HepG2 (cell line): ENCODE measurements around the gene USH2A. TPM values are rescaled to one million over a fixed set of nuclear protein-coding genes. Genes with fewer than 3 reads are reported as not detected.

Experiments
- ATAC-seq: fragments of 200-7000 bp; cut with Tn5 transposase; 3 replicates; pipeline ENCODE4 v1.9.1; 2020; ENCODE audit warnings: mild to moderate bottlenecking, moderate library complexity
- BruUV-seq: library from RNA; stranded (reverse); fragments of 400-500 nt; replicated peaks from 2 replicates; lab custom pipeline; 2021; lab: Mats Ljungman, UMichigan
- CTCF ChIA-PET: fragments of 300-600 bp; formaldehyde crosslinking; extraction: SDS; loops from one replicate; lab custom pipeline; 2021; ENCODE audit warnings: low total read pairs, inconsistent platforms, low intra/inter-chr PET ratio; lab: Yijun Ruan, JAX
- POLR2A ChIA-PET: fragments of 350-600 bp; sonication (Branson Sonifier 250); formaldehyde crosslinking; loops from one replicate; lab custom pipeline; 2020; ENCODE audit warnings: antibody characterized with exemption, inconsistent platforms; lab: Yijun Ruan, JAX
- DNase-seq: peaks from one replicate; pipeline ENCODE4 v3.0.0-alpha.2; 2015; ENCODE audit warnings: low spot score
- FAIRE-seq: peaks from 3 replicates; lab custom pipeline; 2011; peaks lifted over from hg19 to GRCh38; lab: Jason Lieb, UNC
- H2AFZ ChIP-seq: one replicate; pipeline ENCODE4 v1.6.1; 2011; ENCODE audit warnings: low read length, inconsistent platforms
- H3K27ac ChIP-seq: fragments of 300-600 bp; 3 replicates; pipeline ENCODE4 v1.8.0; 2011; ENCODE audit warnings: mixed run types, mild to moderate bottlenecking, mixed read lengths, low read length, inconsistent platforms; ENCODE audit not compliant: insufficient read depth; ENCODE audit errors: extremely low read length
- H3K27me3 ChIP-seq, 2 experiments: fragments of 200-600 bp in 1 of 2; 2 replicates in 1 of 2; 3 replicates in 1 of 2; pipeline versions ENCODE4 v1.6.0 to v1.8.0; 2011; ENCODE audit warnings: low read length in 2 of 2, mild to moderate bottlenecking in 2 of 2, moderate library complexity in 2 of 2, inconsistent platforms in 1 of 2; ENCODE audit not compliant: insufficient read depth in 2 of 2, control insufficient read depth in 1 of 2
- H3K36me3 ChIP-seq, 2 experiments: fragments of 200-600 bp in 1 of 2; replicated peaks in 1 of 2; 2 replicates in 1 of 2; 3 replicates in 1 of 2; pipeline versions ENCODE4 v1.5.1 to v1.8.0; 2011; ENCODE audit warnings: low read length in 2 of 2, inconsistent platforms in 1 of 2; ENCODE audit not compliant: insufficient read depth in 2 of 2, control insufficient read depth in 1 of 2
- H3K4me1 ChIP-seq: 2 replicates; pipeline ENCODE4 v1.5.1; 2012; ENCODE audit warnings: low read length, inconsistent platforms; ENCODE audit not compliant: insufficient read depth
- H3K4me2 ChIP-seq: 2 replicates; pipeline ENCODE4 v1.6.0; 2011; ENCODE audit warnings: low read depth, low read length, inconsistent platforms
- H3K4me3 ChIP-seq, 3 experiments: fragments of 200-600 bp in 1 of 3; sonication (generic), shearing (Covaris generic) in 1 of 3; replicated peaks in 1 of 3; 2 replicates each; pipeline ENCODE4 v1.5.1; 2011 to 2016; ENCODE audit warnings: low read length in 3 of 3, inconsistent platforms in 2 of 3, low read depth in 2 of 3, mild to moderate bottlenecking in 2 of 3, control low read depth in 1 of 3, mixed read lengths in 1 of 3; ENCODE audit not compliant: insufficient read depth in 1 of 3
- H3K79me2 ChIP-seq: one replicate; pipeline ENCODE4 v1.6.1; 2011; ENCODE audit warnings: low read length, inconsistent platforms; ENCODE audit not compliant: insufficient read depth
- H3K9ac ChIP-seq: 2 replicates; pipeline ENCODE4 v1.6.0; 2011; ENCODE audit warnings: mild to moderate bottlenecking, low read depth, low read length, inconsistent platforms; ENCODE audit not compliant: insufficient read depth
- H3K9me3 ChIP-seq: 2 replicates; pipeline ENCODE4 v1.5.1; 2012; ENCODE audit warnings: mild to moderate bottlenecking, low read length
- H4K20me1 ChIP-seq: 2 replicates; pipeline ENCODE4 v1.6.0; 2011; ENCODE audit warnings: inconsistent platforms, mild to moderate bottlenecking, low read length, moderate library complexity; ENCODE audit not compliant: insufficient read depth
- GZF1 ChIP-seq: sonication (generic); formaldehyde crosslinking; IDR thresholded peaks from 2 replicates; pipeline ENCODE4 v1.5.1; 2020; ENCODE audit warnings: mild to moderate bottlenecking, missing genetic modification reagents
- MEIS2 ChIP-seq: sonication (generic); formaldehyde crosslinking; IDR thresholded peaks from 2 replicates; pipeline ENCODE4 v1.9.0; 2021; ENCODE audit warnings: mild to moderate bottlenecking, missing genetic modification reagents
- MTF2 ChIP-seq: sonication (generic); formaldehyde crosslinking; IDR thresholded peaks from 2 replicates; pipeline ENCODE4 v1.5.0; 2020; ENCODE audit warnings: missing genetic modification reagents, borderline replicate concordance
- RAD51 ChIP-seq: fragments of 450-650 bp; IDR thresholded peaks from 2 replicates; pipeline ENCODE4 v1.6.1; 2016; ENCODE audit warnings: borderline replicate concordance
- REL ChIP-seq: sonication (generic); formaldehyde crosslinking; conservative IDR thresholded peaks from 2 replicates; pipeline ENCODE4 v1.8.0; 2022; ENCODE audit warnings: mild to moderate bottlenecking, missing genetic modification reagents, moderate library complexity
- ZBTB34 ChIP-seq: sonication (generic); formaldehyde crosslinking; IDR thresholded peaks from 2 replicates; pipeline ENCODE4 v1.8.0; 2022; ENCODE audit warnings: mild to moderate bottlenecking, missing genetic modification reagents
- ZFAT ChIP-seq: sonication (generic); formaldehyde crosslinking; conservative IDR thresholded peaks from 2 replicates; pipeline ENCODE4 v1.8.1; 2023; ENCODE audit warnings: missing genetic modification reagents, inconsistent platforms
- ZNF124 ChIP-seq: sonication (generic); formaldehyde crosslinking; IDR thresholded peaks from 2 replicates; pipeline ENCODE4 v1.4.0; 2020; ENCODE audit warnings: missing genetic modification reagents
- ZNF674 ChIP-seq: sonication (generic); formaldehyde crosslinking; IDR thresholded peaks from 2 replicates; pipeline ENCODE4 v1.5.0; 2020; ENCODE audit warnings: low read depth, mild to moderate bottlenecking, missing genetic modification reagents
- ZNF768 ChIP-seq: sonication (generic); formaldehyde crosslinking; IDR thresholded peaks from 2 replicates; pipeline ENCODE4 v1.4.0; 2020; ENCODE audit warnings: missing genetic modification reagents
- WGBS: methylation state at CpG from one replicate; pipeline ENCODE4 v1.1.6; 2017; ENCODE audit warnings: low lambda C conversion rate; 5-methylcytosine and 5-hydroxymethylcytosine counted together
- in situ Hi-C: cut with HindIII; loops from 2 replicates; pipeline ENCODE4 v1.10.0; 2017; ENCODE audit warnings: low pct_unique_long_range_greater_than_20kb; ENCODE audit not compliant: extremely low pct_ligation_motif_present
- intact Hi-C: fragments of 100-400 bp; cut with micrococcal nuclease; formaldehyde crosslinking; loops from one replicate; pipeline ENCODE4 v1.10.0; 2022; ENCODE audit not compliant: unreplicated experiment
- polyA plus RNA-seq, 8 experiments: library from polyadenylated mRNA; depleted of rRNA in 3 of 8; stranded (reverse) in 7 of 8; unstranded in 1 of 8; fragments of >200 nt; fragmentation: Illumina TruSeq in 4 of 8; extraction: Trizol in 4 of 8; gene quantifications; 2 replicates each; pipeline versions ENCODE4 v1.2.1 to v1.2.3, GENCODE V29; 2011 to 2016; ENCODE audit warnings: low read depth in 4 of 8, missing spikeins in 1 of 8, mixed read lengths in 1 of 8; ENCODE audit not compliant: insufficient read depth in 1 of 8
- total RNA-seq, 5 experiments: library from RNA; depleted of rRNA; stranded (reverse); fragments of >200 nt; fragmentation: Illumina TruSeq; extraction: Trizol; gene quantifications; 2 replicates each; pipeline ENCODE4 v1.2.3, GENCODE V29; 2016; ENCODE audit warnings: low read depth in 1 of 5
- TF ChIP-seq, protein P1 (sequence below), 2 experiments: IDR thresholded peaks; 2 replicates each; pipeline ENCODE4 v1.6.1; 2011 to 2012; ENCODE audit warnings: low read length in 2 of 2, borderline replicate concordance in 1 of 2, low read depth in 1 of 2, mild to moderate bottlenecking in 1 of 2, moderate library complexity in 1 of 2
- TF ChIP-seq, protein P2 (sequence below): sonication (generic); formaldehyde crosslinking; IDR thresholded peaks from 2 replicates; pipeline ENCODE4 v1.4.0; 2020; ENCODE audit warnings: missing genetic modification reagents

The USH2A gene
- total and polyA plus RNA-seq, 2 of the 13 experiments (the other 11 are each of a cell fraction or from before 2014, with no cell fraction given): 0.02 TPM; not detected in 1

DNA sequence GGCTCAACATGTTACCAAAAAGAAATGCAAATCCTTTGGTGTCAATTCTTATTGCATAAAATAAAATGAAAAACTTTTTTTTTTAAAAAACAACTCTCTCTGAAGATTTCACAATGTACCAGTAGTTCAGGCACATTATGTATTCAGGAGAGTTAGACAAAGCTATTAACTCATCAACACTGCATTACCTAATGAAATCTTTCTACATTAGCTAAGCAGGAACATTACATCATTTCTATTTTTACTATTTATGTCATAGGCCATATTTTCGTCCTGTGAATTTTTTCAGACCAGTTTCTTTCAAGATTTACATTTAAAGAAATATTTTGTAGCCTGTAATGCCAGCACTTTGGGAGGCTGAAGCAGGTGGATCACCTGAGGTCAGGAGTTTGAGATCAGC, 366.2 kb downstream of the USH2A start (continued):
- TF ChIP-seq, protein P1, sequence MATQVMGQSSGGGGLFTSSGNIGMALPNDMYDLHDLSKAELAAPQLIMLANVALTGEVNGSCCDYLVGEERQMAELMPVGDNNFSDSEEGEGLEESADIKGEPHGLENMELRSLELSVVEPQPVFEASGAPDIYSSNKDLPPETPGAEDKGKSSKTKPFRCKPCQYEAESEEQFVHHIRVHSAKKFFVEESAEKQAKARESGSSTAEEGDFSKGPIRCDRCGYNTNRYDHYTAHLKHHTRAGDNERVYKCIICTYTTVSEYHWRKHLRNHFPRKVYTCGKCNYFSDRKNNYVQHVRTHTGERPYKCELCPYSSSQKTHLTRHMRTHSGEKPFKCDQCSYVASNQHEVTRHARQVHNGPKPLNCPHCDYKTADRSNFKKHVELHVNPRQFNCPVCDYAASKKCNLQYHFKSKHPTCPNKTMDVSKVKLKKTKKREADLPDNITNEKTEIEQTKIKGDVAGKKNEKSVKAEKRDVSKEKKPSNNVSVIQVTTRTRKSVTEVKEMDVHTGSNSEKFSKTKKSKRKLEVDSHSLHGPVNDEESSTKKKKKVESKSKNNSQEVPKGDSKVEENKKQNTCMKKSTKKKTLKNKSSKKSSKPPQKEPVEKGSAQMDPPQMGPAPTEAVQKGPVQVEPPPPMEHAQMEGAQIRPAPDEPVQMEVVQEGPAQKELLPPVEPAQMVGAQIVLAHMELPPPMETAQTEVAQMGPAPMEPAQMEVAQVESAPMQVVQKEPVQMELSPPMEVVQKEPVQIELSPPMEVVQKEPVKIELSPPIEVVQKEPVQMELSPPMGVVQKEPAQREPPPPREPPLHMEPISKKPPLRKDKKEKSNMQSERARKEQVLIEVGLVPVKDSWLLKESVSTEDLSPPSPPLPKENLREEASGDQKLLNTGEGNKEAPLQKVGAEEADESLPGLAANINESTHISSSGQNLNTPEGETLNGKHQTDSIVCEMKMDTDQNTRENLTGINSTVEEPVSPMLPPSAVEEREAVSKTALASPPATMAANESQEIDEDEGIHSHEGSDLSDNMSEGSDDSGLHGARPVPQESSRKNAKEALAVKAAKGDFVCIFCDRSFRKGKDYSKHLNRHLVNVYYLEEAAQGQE (IDR thresholded peaks at IDR 0.05; ENCODE audit: borderline replicate concordance in 1 of 2, low read depth in 1 of 2, low read length in 2 of 2): no peak
- no peak for TF ChIP-seq ZNF768
- no peak for TF ChIP-seq ZFAT
- TF ChIP-seq MEIS2 (CRISPR knock-in tag): no peak
- no peak for TF ChIP-seq ZNF674 (CRISPR knock-in tag)
- no peak for TF ChIP-seq GZF1 (CRISPR knock-in tag)
- no peak for TF ChIP-seq RAD51
- no peak for TF ChIP-seq MTF2 (CRISPR knock-in tag)

GRCh38 chr1:216055004-216055403, 368.2 kb downstream of the USH2A start:
- FAIRE-seq: no peak

More at GRCh38 chr1:216055004-216055403, 368.2 kb downstream of the USH2A start:
- H3K4me3 ChIP-seq: no peak overlapping the region
- no peak overlapping the region for H3K4me2 ChIP-seq
- TF ChIP-seq, protein P2, sequence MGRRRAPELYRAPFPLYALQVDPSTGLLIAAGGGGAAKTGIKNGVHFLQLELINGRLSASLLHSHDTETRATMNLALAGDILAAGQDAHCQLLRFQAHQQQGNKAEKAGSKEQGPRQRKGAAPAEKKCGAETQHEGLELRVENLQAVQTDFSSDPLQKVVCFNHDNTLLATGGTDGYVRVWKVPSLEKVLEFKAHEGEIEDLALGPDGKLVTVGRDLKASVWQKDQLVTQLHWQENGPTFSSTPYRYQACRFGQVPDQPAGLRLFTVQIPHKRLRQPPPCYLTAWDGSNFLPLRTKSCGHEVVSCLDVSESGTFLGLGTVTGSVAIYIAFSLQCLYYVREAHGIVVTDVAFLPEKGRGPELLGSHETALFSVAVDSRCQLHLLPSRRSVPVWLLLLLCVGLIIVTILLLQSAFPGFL (CRISPR knock-in tag): no peak
- no peak for TF ChIP-seq ZNF124 (CRISPR knock-in tag)
- no peak for TF ChIP-seq REL (CRISPR knock-in tag)
- no peak for TF ChIP-seq ZBTB34 (CRISPR knock-in tag)
- H3K36me3 ChIP-seq: no peaks in the 10 kb centered on the region
- H3K9me3 ChIP-seq: no peaks in the 10 kb centered on the region
- H2AFZ ChIP-seq: no peak overlapping the region
- no peak for DNase-seq
- 0% methylated on average over 1 of the region's 1 CpG for WGBS
- no TSS peak for BruUV-seq
- no peak overlapping the region for H3K27ac ChIP-seq
- no peak overlapping the region for H3K9ac ChIP-seq
- ATAC-seq: no peak
- no peaks in the 10 kb centered on the region for H4K20me1 ChIP-seq
- in situ Hi-C loops (no loop called here), intact Hi-C loops (no loop called here)
- H3K27me3 ChIP-seq: no peaks in the 10 kb centered on the region
- ChIA-PET CTCF (no interaction called here), POLR2A (no interaction called here)
- H3K79me2 ChIP-seq: no peaks in the 10 kb centered on the region
- H3K4me1 ChIP-seq: no peaks in the 10 kb centered on the region
